Measurements from ENCODE around the gene MCU.

- TF ChIP-seq CTCF (IDR thresholded peaks at IDR 0.05) (no peak), POLR2A (IDR thresholded peaks at IDR 0.05) (no peak)
These were observed 31.7 kb upstream of the MCU start for GRCh38 chr10:72660220-72660619.
